ENCODE data around the gene RIMS1.
"Not testable (repeated sequence)": the region's sequence is repeated elsewhere in the genome, so short reads cannot be mapped to it uniquely, and the experiment has no call there.

RIMS1 gene

GRCh38 chr6:72248621-72249020, 362.3 kb downstream of the RIMS1 start:
- DNase-seq (ENCODE audit: low read depth): no peak

GRCh38 chr6:72250664-72251063, 364.3 kb downstream of the RIMS1 start:
- no peak for DNase-seq (ENCODE audit: low read depth)

- no peak for DNase-seq (ENCODE audit: low read depth)
These were observed 374.1 kb downstream of the RIMS1 start for GRCh38 chr6:72260489-72260888.

- DNase-seq (ENCODE audit: low read depth): no peak
These were observed 375.2 kb downstream of the RIMS1 start for GRCh38 chr6:72261554-72261953.

GRCh38 chr6:72262254-72262653, 375.9 kb downstream of the RIMS1 start:
- no peak for DNase-seq (ENCODE audit: low read depth)

GRCh38 chr6:72267470-72267869, 381.1 kb downstream of the RIMS1 start:
- DNase-seq (ENCODE audit: low read depth): no peak

- no peak for DNase-seq (ENCODE audit: low read depth)
These were observed 385.2 kb downstream of the RIMS1 start for GRCh38 chr6:72271531-72271930.

- no peak for DNase-seq (ENCODE audit: low read depth)
These were observed 386.6 kb downstream of the RIMS1 start for GRCh38 chr6:72272958-72273357.

- DNase-seq (ENCODE audit: low read depth): no peak
These were observed 389.5 kb downstream of the RIMS1 start for GRCh38 chr6:72275888-72276287.

GRCh38 chr6:72282201-72282600, 395.9 kb downstream of the RIMS1 start:
- DNase-seq (ENCODE audit: low read depth): no peak

GRCh38 chr6:72283571-72283970, 397.2 kb downstream of the RIMS1 start:
- no peak for DNase-seq (ENCODE audit: low read depth)

- DNase-seq (ENCODE audit: low read depth): no peak
These were observed 400.6 kb downstream of the RIMS1 start for GRCh38 chr6:72286911-72287311.

- no peak for DNase-seq (ENCODE audit: low read depth)
These were observed 401.5 kb downstream of the RIMS1 start for GRCh38 chr6:72287801-72288200.

- no peak for DNase-seq (ENCODE audit: low read depth)
These were observed 402.2 kb downstream of the RIMS1 start for GRCh38 chr6:72288592-72288991.

- no peak for DNase-seq (ENCODE audit: low read depth)
These were observed 404.3 kb downstream of the RIMS1 start for GRCh38 chr6:72290620-72291019.

- no peak for DNase-seq (ENCODE audit: low read depth)
These were observed 410.0 kb downstream of the RIMS1 start for GRCh38 chr6:72296375-72296774.

- DNase-seq (ENCODE audit: low read depth): no peak
These were observed 419.6 kb downstream of the RIMS1 start for GRCh38 chr6:72305971-72306370.

- no peak for DNase-seq (ENCODE audit: low read depth)
These were observed 430.5 kb downstream of the RIMS1 start for GRCh38 chr6:72316675-72317380.

- DNase-seq (ENCODE audit: low read depth): no peak
These were observed 435.4 kb downstream of the RIMS1 start for GRCh38 chr6:72321788-72322187.

- no peak for DNase-seq (ENCODE audit: low read depth)
These were observed 436.4 kb downstream of the RIMS1 start for GRCh38 chr6:72322771-72323170.

GRCh38 chr6:72324591-72324990, 438.2 kb downstream of the RIMS1 start:
- DNase-seq (ENCODE audit: low read depth): no peak

GRCh38 chr6:72328775-72329174, 442.4 kb downstream of the RIMS1 start:
- DNase-seq (ENCODE audit: low read depth): no peak

- DNase-seq (ENCODE audit: low read depth): not testable (repeated sequence)
These were observed 448.9 kb downstream of the RIMS1 start for GRCh38 chr6:72335203-72335602.

GRCh38 chr6:72348926-72349325, 462.6 kb downstream of the RIMS1 start:
- DNase-seq (ENCODE audit: low read depth): no peak
